HepG2 (cell line): ENCODE data around the gene ZNF157. TPM values are rescaled to one million over a fixed set of nuclear protein-coding genes. Genes with fewer than 3 reads are reported as not detected.

Source experiments
- ATAC-seq: fragments of 200-7000 bp; cut with Tn5 transposase; 3 replicates; pipeline ENCODE4 v1.9.1; 2020; ENCODE audit warnings: mild to moderate bottlenecking, moderate library complexity
- BruUV-seq: library from RNA; stranded (reverse); fragments of 400-500 nt; replicated peaks from 2 replicates; lab custom pipeline; 2021; lab: Mats Ljungman, UMichigan
- CTCF ChIA-PET: fragments of 300-600 bp; formaldehyde crosslinking; extraction: SDS; loops from one replicate; lab custom pipeline; 2021; ENCODE audit warnings: low total read pairs, inconsistent platforms, low intra/inter-chr PET ratio; lab: Yijun Ruan, JAX
- POLR2A ChIA-PET: fragments of 350-600 bp; sonication (Branson Sonifier 250); formaldehyde crosslinking; loops from one replicate; lab custom pipeline; 2020; ENCODE audit warnings: antibody characterized with exemption, inconsistent platforms; lab: Yijun Ruan, JAX
- DNase-seq: peaks from one replicate; pipeline ENCODE4 v3.0.0-alpha.2; 2015; ENCODE audit warnings: low spot score
- FAIRE-seq: peaks from 3 replicates; lab custom pipeline; 2011; peaks lifted over from hg19 to GRCh38; lab: Jason Lieb, UNC
- H2AFZ ChIP-seq: one replicate; pipeline ENCODE4 v1.6.1; 2011; ENCODE audit warnings: low read length, inconsistent platforms
- H3K27ac ChIP-seq: fragments of 300-600 bp; 3 replicates; pipeline ENCODE4 v1.8.0; 2011; ENCODE audit warnings: mixed run types, mild to moderate bottlenecking, mixed read lengths, low read length, inconsistent platforms; ENCODE audit not compliant: insufficient read depth; ENCODE audit errors: extremely low read length
- H3K27me3 ChIP-seq, 2 experiments: fragments of 200-600 bp in 1 of 2; 2 replicates in 1 of 2; 3 replicates in 1 of 2; pipeline versions ENCODE4 v1.6.0 to v1.8.0; 2011; ENCODE audit warnings: low read length in 2 of 2, mild to moderate bottlenecking in 2 of 2, moderate library complexity in 2 of 2, inconsistent platforms in 1 of 2; ENCODE audit not compliant: insufficient read depth in 2 of 2, control insufficient read depth in 1 of 2
- H3K36me3 ChIP-seq, 2 experiments: fragments of 200-600 bp in 1 of 2; replicated peaks in 1 of 2; 2 replicates in 1 of 2; 3 replicates in 1 of 2; pipeline versions ENCODE4 v1.5.1 to v1.8.0; 2011; ENCODE audit warnings: low read length in 2 of 2, inconsistent platforms in 1 of 2; ENCODE audit not compliant: insufficient read depth in 2 of 2, control insufficient read depth in 1 of 2
- H3K4me1 ChIP-seq: 2 replicates; pipeline ENCODE4 v1.5.1; 2012; ENCODE audit warnings: low read length, inconsistent platforms; ENCODE audit not compliant: insufficient read depth
- H3K4me2 ChIP-seq: 2 replicates; pipeline ENCODE4 v1.6.0; 2011; ENCODE audit warnings: low read depth, low read length, inconsistent platforms
- H3K4me3 ChIP-seq, 3 experiments: fragments of 200-600 bp in 1 of 3; sonication (generic), shearing (Covaris generic) in 1 of 3; replicated peaks in 1 of 3; 2 replicates each; pipeline ENCODE4 v1.5.1; 2011 to 2016; ENCODE audit warnings: low read length in 3 of 3, inconsistent platforms in 2 of 3, low read depth in 2 of 3, mild to moderate bottlenecking in 2 of 3, control low read depth in 1 of 3, mixed read lengths in 1 of 3; ENCODE audit not compliant: insufficient read depth in 1 of 3
- H3K79me2 ChIP-seq: one replicate; pipeline ENCODE4 v1.6.1; 2011; ENCODE audit warnings: low read length, inconsistent platforms; ENCODE audit not compliant: insufficient read depth
- H3K9ac ChIP-seq: 2 replicates; pipeline ENCODE4 v1.6.0; 2011; ENCODE audit warnings: mild to moderate bottlenecking, low read depth, low read length, inconsistent platforms; ENCODE audit not compliant: insufficient read depth
- H3K9me3 ChIP-seq: 2 replicates; pipeline ENCODE4 v1.5.1; 2012; ENCODE audit warnings: mild to moderate bottlenecking, low read length
- H4K20me1 ChIP-seq: 2 replicates; pipeline ENCODE4 v1.6.0; 2011; ENCODE audit warnings: inconsistent platforms, mild to moderate bottlenecking, low read length, moderate library complexity; ENCODE audit not compliant: insufficient read depth
- ARNT2 ChIP-seq: sonication (generic); formaldehyde crosslinking; IDR thresholded peaks from 2 replicates; pipeline ENCODE4 v1.8.0; 2022; ENCODE audit warnings: mild to moderate bottlenecking, low read depth, missing genetic modification reagents, moderate library complexity
- BCLAF1 ChIP-seq: fragments of 450-650 bp; IDR thresholded peaks from 2 replicates; pipeline ENCODE4 v1.6.1; 2017; ENCODE audit warnings: mild to moderate bottlenecking
- EEA1 ChIP-seq: sonication (generic); formaldehyde crosslinking; IDR thresholded peaks from 2 replicates; pipeline ENCODE4 v1.5.1; 2020; ENCODE audit warnings: mild to moderate bottlenecking, missing genetic modification reagents, borderline replicate concordance
- HOXD1 ChIP-seq: sonication (generic); formaldehyde crosslinking; IDR thresholded peaks from 2 replicates; pipeline ENCODE4 v1.5.0; 2020; ENCODE audit warnings: missing genetic modification reagents
- PPARG ChIP-seq: conservative IDR thresholded peaks from 2 replicates; pipeline ENCODE4 v1.6.1; 2016; ENCODE audit warnings: missing biosample characterization, missing genetic modification reagents
- RELA ChIP-seq: sonication (generic); formaldehyde crosslinking; IDR thresholded peaks from 2 replicates; pipeline ENCODE4 v1.4.0; 2020; ENCODE audit warnings: missing genetic modification reagents
- SP4 ChIP-seq: sonication (generic); formaldehyde crosslinking; IDR thresholded peaks from 2 replicates; pipeline ENCODE4 v1.8.1; 2023; ENCODE audit warnings: mild to moderate bottlenecking, missing genetic modification reagents
- ZFX ChIP-seq: sonication (generic); formaldehyde crosslinking; IDR thresholded peaks from 2 replicates; pipeline ENCODE4 v1.4.0; 2020; ENCODE audit warnings: mild to moderate bottlenecking, low read depth, missing genetic modification reagents, moderate library complexity
- ZNF326 ChIP-seq: sonication (generic); formaldehyde crosslinking; IDR thresholded peaks from 2 replicates; pipeline ENCODE4 v1.4.0; 2020; ENCODE audit warnings: missing genetic modification reagents, borderline replicate concordance
- ZNF570 ChIP-seq: sonication (generic); formaldehyde crosslinking; IDR thresholded peaks from 2 replicates; pipeline ENCODE4 v1.4.0; 2020; ENCODE audit warnings: mild to moderate bottlenecking, missing genetic modification reagents, borderline replicate concordance
- WGBS: methylation state at CpG from one replicate; pipeline ENCODE4 v1.1.6; 2017; ENCODE audit warnings: low lambda C conversion rate; 5-methylcytosine and 5-hydroxymethylcytosine counted together
- in situ Hi-C: cut with HindIII; loops from 2 replicates; pipeline ENCODE4 v1.10.0; 2017; ENCODE audit warnings: low pct_unique_long_range_greater_than_20kb; ENCODE audit not compliant: extremely low pct_ligation_motif_present
- intact Hi-C: fragments of 100-400 bp; cut with micrococcal nuclease; formaldehyde crosslinking; loops from one replicate; pipeline ENCODE4 v1.10.0; 2022; ENCODE audit not compliant: unreplicated experiment
- polyA plus RNA-seq, 8 experiments: library from polyadenylated mRNA; depleted of rRNA in 3 of 8; stranded (reverse) in 7 of 8; unstranded in 1 of 8; fragments of >200 nt; fragmentation: Illumina TruSeq in 4 of 8; extraction: Trizol in 4 of 8; gene quantifications; 2 replicates each; pipeline versions ENCODE4 v1.2.1 to v1.2.3, GENCODE V29; 2011 to 2016; ENCODE audit warnings: low read depth in 4 of 8, missing spikeins in 1 of 8, mixed read lengths in 1 of 8; ENCODE audit not compliant: insufficient read depth in 1 of 8
- total RNA-seq, 5 experiments: library from RNA; depleted of rRNA; stranded (reverse); fragments of >200 nt; fragmentation: Illumina TruSeq; extraction: Trizol; gene quantifications; 2 replicates each; pipeline ENCODE4 v1.2.3, GENCODE V29; 2016; ENCODE audit warnings: low read depth in 1 of 5
- TF ChIP-seq, protein P1 (sequence below): sonication (generic); formaldehyde crosslinking; IDR thresholded peaks from 2 replicates; pipeline ENCODE4 v1.8.0; 2022; ENCODE audit warnings: mild to moderate bottlenecking, missing genetic modification reagents, moderate library complexity
- TF ChIP-seq, protein P2 (sequence below): sonication (generic); formaldehyde crosslinking; IDR thresholded peaks from 2 replicates; pipeline ENCODE4 v1.4.0; 2020; ENCODE audit warnings: missing genetic modification reagents

ZNF157 gene
- total and polyA plus RNA-seq, 2 of the 13 experiments (the other 11 are each of a cell fraction or from before 2014, with no cell fraction given): not detected

- intact Hi-C loops: no loop called here
- H3K4me1 ChIP-seq: no peaks in the 10 kb centered on the region
- no peak overlapping the region for H3K4me3 ChIP-seq
- no peak overlapping the region for H3K4me2 ChIP-seq
- no peaks in the 10 kb centered on the region for H3K36me3 ChIP-seq
- TF ChIP-seq, protein P1, sequence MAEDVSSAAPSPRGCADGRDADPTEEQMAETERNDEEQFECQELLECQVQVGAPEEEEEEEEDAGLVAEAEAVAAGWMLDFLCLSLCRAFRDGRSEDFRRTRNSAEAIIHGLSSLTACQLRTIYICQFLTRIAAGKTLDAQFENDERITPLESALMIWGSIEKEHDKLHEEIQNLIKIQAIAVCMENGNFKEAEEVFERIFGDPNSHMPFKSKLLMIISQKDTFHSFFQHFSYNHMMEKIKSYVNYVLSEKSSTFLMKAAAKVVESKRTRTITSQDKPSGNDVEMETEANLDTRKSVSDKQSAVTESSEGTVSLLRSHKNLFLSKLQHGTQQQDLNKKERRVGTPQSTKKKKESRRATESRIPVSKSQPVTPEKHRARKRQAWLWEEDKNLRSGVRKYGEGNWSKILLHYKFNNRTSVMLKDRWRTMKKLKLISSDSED (CRISPR knock-in tag): no peak
- TF ChIP-seq EEA1: no peak
- TF ChIP-seq, protein P2, sequence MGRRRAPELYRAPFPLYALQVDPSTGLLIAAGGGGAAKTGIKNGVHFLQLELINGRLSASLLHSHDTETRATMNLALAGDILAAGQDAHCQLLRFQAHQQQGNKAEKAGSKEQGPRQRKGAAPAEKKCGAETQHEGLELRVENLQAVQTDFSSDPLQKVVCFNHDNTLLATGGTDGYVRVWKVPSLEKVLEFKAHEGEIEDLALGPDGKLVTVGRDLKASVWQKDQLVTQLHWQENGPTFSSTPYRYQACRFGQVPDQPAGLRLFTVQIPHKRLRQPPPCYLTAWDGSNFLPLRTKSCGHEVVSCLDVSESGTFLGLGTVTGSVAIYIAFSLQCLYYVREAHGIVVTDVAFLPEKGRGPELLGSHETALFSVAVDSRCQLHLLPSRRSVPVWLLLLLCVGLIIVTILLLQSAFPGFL (CRISPR knock-in tag): no peak
- no peak for TF ChIP-seq HOXD1 (CRISPR knock-in tag)
- TF ChIP-seq ZNF570 (CRISPR knock-in tag): no peak
- FAIRE-seq (no peak), DNase-seq (no peak), ATAC-seq (no peak)
- no peaks in the 10 kb centered on the region for H3K9me3 ChIP-seq
- no peak overlapping the region for H2AFZ ChIP-seq
- 49% methylated on average over 4 of the region's 4 CpGs for WGBS
- POLR2A ChIA-PET: no interaction called here
- in situ Hi-C loops: no loop called here
- BruUV-seq: no TSS peak
- CTCF ChIA-PET: no interaction called here
- no peaks in the 10 kb centered on the region for H3K79me2 ChIP-seq
- H3K27ac ChIP-seq: no peak overlapping the region
- no peak overlapping the region for H3K9ac ChIP-seq
- no peaks in the 10 kb centered on the region for H4K20me1 ChIP-seq
- no peaks in the 10 kb centered on the region for H3K27me3 ChIP-seq
Measured at GRCh38 chrX:47351706-47352105, 18.7 kb upstream of the ZNF157 start.

- Histone ChIP-seq H3K4me3 (no peak overlapping the region), H3K27me3 (no peaks in the 10 kb centered on the region), H2AFZ (no peak overlapping the region), H3K9me3 (no peaks in the 10 kb centered on the region), H3K4me2 (no peak overlapping the region), H3K79me2 (no peaks in the 10 kb centered on the region), H3K9ac (no peak overlapping the region), H3K27ac (no peak overlapping the region), H4K20me1 (no peaks in the 10 kb centered on the region), H3K4me1 (peaks cover 18% of the 10 kb centered on the region), H3K36me3 (no peaks in the 10 kb centered on the region)
- intact Hi-C loops: no loop called here
- DNase-seq: no peak
- in situ Hi-C loops: no loop called here
- ChIA-PET CTCF (no interaction called here), POLR2A (no interaction called here)
- 57% methylated on average over 2 of the region's 5 CpGs for WGBS
- no TSS peak for BruUV-seq
- ATAC-seq: no peak
- no peak for FAIRE-seq
- no peak for TF ChIP-seq SP4
- no peak for TF ChIP-seq RELA (CRISPR knock-in tag)
- no peak for TF ChIP-seq ZFX (CRISPR knock-in tag)
- TF ChIP-seq PPARG (CRISPR knock-in tag): no peak
- TF ChIP-seq ZNF326: no peak
- TF ChIP-seq BCLAF1: no peak
- no peak for TF ChIP-seq ARNT2
Measured at GRCh38 chrX:47358387-47359065, 11.9 kb upstream of the ZNF157 start.
